Hepatocyte (in vitro differentiated cells): Measurements from ENCODE around the gene PDE4B. TPM values are rescaled to one million over a fixed set of nuclear protein-coding genes. Genes with fewer than 3 reads are reported as not detected.
"Not testable (repeated sequence)": the region's sequence is repeated elsewhere in the genome, so short reads cannot be mapped to it uniquely, and the experiment has no call there.

Source experiments
- DNase-seq: peaks from one replicate; pipeline ENCODE4 v3.0.0-alpha.2; 2016; ENCODE audit warnings: low spot score
- H2AFZ ChIP-seq: fragments of 200-600 bp; sonication (generic); 2 replicates; pipeline ENCODE4 v1.6.0; 2016; ENCODE audit warnings: antibody characterized with exemption, mild to moderate bottlenecking
- H3K27ac ChIP-seq: fragments of 200-600 bp; sonication (generic); 2 replicates; pipeline ENCODE4 v1.5.1; 2016; ENCODE audit warnings: mild to moderate bottlenecking
- H3K27me3 ChIP-seq: fragments of 200-600 bp; sonication (generic); 2 replicates; pipeline ENCODE4 v1.6.1; 2016
- H3K36me3 ChIP-seq: fragments of 200-600 bp; sonication (generic); replicated peaks from 2 replicates; pipeline ENCODE4 v1.5.1; 2016; ENCODE audit warnings: low read depth; ENCODE audit not compliant: insufficient read depth
- H3K4me1 ChIP-seq: fragments of 200-600 bp; sonication (generic); 2 replicates; pipeline ENCODE4 v1.5.1; 2016; ENCODE audit warnings: mild to moderate bottlenecking, moderate library complexity; ENCODE audit not compliant: insufficient read depth
- H3K4me2 ChIP-seq: fragments of 200-600 bp; sonication (generic); 2 replicates; pipeline ENCODE4 v1.6.0; 2016
- H3K4me3 ChIP-seq: fragments of 200-600 bp; sonication (generic); 2 replicates; pipeline ENCODE4 v1.5.1; 2016; ENCODE audit warnings: mild to moderate bottlenecking
- H3K79me2 ChIP-seq: fragments of 200-600 bp; sonication (generic); 2 replicates; pipeline ENCODE4 v1.6.0; 2017; ENCODE audit warnings: mild to moderate bottlenecking
- H3K9me2 ChIP-seq: fragments of 200-600 bp; sonication (generic); replicated peaks from 2 replicates; pipeline ENCODE4 v1.6.0; 2017; ENCODE audit warnings: mild to moderate bottlenecking; ENCODE audit not compliant: insufficient read depth
- H3K9me3 ChIP-seq: fragments of 200-600 bp; sonication (generic); 2 replicates; pipeline ENCODE4 v1.5.1; 2016; ENCODE audit warnings: low read depth, mild to moderate bottlenecking
- H4K20me1 ChIP-seq: fragments of 200-600 bp; sonication (generic); 2 replicates; pipeline ENCODE4 v1.6.0; 2016; ENCODE audit warnings: mild to moderate bottlenecking; ENCODE audit not compliant: insufficient read depth, poor library complexity, severe bottlenecking
- CTCF ChIP-seq: fragments of 200-600 bp; sonication (generic); IDR thresholded peaks from 2 replicates; pipeline ENCODE4 v1.5.1; 2016; ENCODE audit warnings: antibody characterized with exemption, mild to moderate bottlenecking; ENCODE audit not compliant: poor library complexity
- EZH2 ChIP-seq: fragments of 200-600 bp; sonication (generic); IDR thresholded peaks from 2 replicates; pipeline ENCODE4 v1.6.1; 2016; ENCODE audit warnings: antibody characterized with exemption, mild to moderate bottlenecking, borderline replicate concordance
- EZH2phosphoT487 ChIP-seq: fragments of 200-600 bp; sonication (generic); IDR thresholded peaks from one replicate; pipeline ENCODE4 v1.6.1; 2018; ENCODE audit warnings: antibody characterized with exemption, mild to moderate bottlenecking, low read depth, moderate library complexity; ENCODE audit not compliant: unreplicated experiment, severe bottlenecking
- WGBS: methylation state at CpG from one replicate; pipeline ENCODE4 v1.1.6; 2016; ENCODE audit warnings: low lambda C conversion rate; ENCODE audit errors: missing lambda C conversion rate; 5-methylcytosine and 5-hydroxymethylcytosine counted together
- polyA plus RNA-seq: library from polyadenylated mRNA; unstranded; fragments of >200 nt; fragmentation: Nextera tagmentation; extraction: Ambion mirVana; gene quantifications from 2 replicates; pipeline ENCODE4 v1.2.1, GENCODE V29; 2016
- total RNA-seq: library from RNA; depleted of rRNA; stranded (reverse); fragments of >200 nt; gene quantifications from 2 replicates; pipeline ENCODE4 v1.2.3, GENCODE V29; 2014

PDE4B gene
- total and polyA plus RNA-seq, 2 experiments from 2014 or later, result 1.8 to 3.4 TPM

GRCh38 chr1:66402194-66402593 lies 609.5 kb downstream of the PDE4B start:
- Histone ChIP-seq H3K4me1 (no peaks in the 10 kb centered on the region), H3K36me3 (no peaks in the 10 kb centered on the region), H3K4me2 (no peak overlapping the region), H4K20me1 (no peaks in the 10 kb centered on the region), H2AFZ (no peak overlapping the region), H3K27me3 (no peaks in the 10 kb centered on the region), H3K79me2 (no peaks in the 10 kb centered on the region), H3K9me2 (no peaks in the 10 kb centered on the region), H3K27ac (no peak overlapping the region), H3K9me3 (no peaks in the 10 kb centered on the region), H3K4me3 (no peak overlapping the region)
- no peak for TF ChIP-seq EZH2phosphoT487
- TF ChIP-seq EZH2, result no peak
- WGBS, result 88% methylated on average over 1 of the region's 1 CpG
- DNase-seq, result no peak

GRCh38 chr1:66403007-66403731 lies 610.5 kb downstream of the PDE4B start:
- Histone ChIP-seq H3K4me2 (no peak overlapping the region), H4K20me1 (no peaks in the 10 kb centered on the region), H3K36me3 (no peaks in the 10 kb centered on the region), H3K9me3 (no peaks in the 10 kb centered on the region), H3K79me2 (no peaks in the 10 kb centered on the region), H3K4me3 (no peak overlapping the region), H3K9me2 (no peaks in the 10 kb centered on the region), H3K27me3 (no peaks in the 10 kb centered on the region), H2AFZ (no peak overlapping the region), H3K4me1 (no peaks in the 10 kb centered on the region), H3K27ac (no peak overlapping the region)
- no peak for DNase-seq
- TF ChIP-seq EZH2phosphoT487 (no peak), EZH2 (no peak), CTCF (no peak)
- WGBS, result 74% methylated on average over 5 of the region's 5 CpGs

- Histone ChIP-seq H3K4me3 (no peak overlapping the region), H3K9me3 (no peaks in the 10 kb centered on the region), H3K4me2 (no peak overlapping the region), H4K20me1 (no peaks in the 10 kb centered on the region), H3K27ac (no peak overlapping the region), H3K9me2 (no peaks in the 10 kb centered on the region), H3K27me3 (no peaks in the 10 kb centered on the region), H2AFZ (no peak overlapping the region), H3K36me3 (no peaks in the 10 kb centered on the region), H3K4me1 (no peaks in the 10 kb centered on the region), H3K79me2 (no peaks in the 10 kb centered on the region)
- TF ChIP-seq EZH2, result no peak
- DNase-seq, result no peak
- WGBS, result 81% methylated on average over 4 of the region's 4 CpGs
Observed at GRCh38 chr1:66405061-66405460, 612.4 kb downstream of the PDE4B start.

- not testable (repeated sequence) for H2AFZ ChIP-seq, H3K9me3 ChIP-seq, H3K79me2 ChIP-seq, H3K4me1 ChIP-seq, H4K20me1 ChIP-seq, H3K36me3 ChIP-seq, H3K9me2 ChIP-seq, DNase-seq, H3K4me2 ChIP-seq, H3K27ac ChIP-seq, H3K27me3 ChIP-seq, H3K4me3 ChIP-seq
- 100% methylated on average over 1 of the region's 1 CpG for WGBS
Observed at GRCh38 chr1:66411449-66411848, 618.8 kb downstream of the PDE4B start.

GRCh38 chr1:66412704-66413103 lies 620.0 kb downstream of the PDE4B start:
- TF ChIP-seq EZH2phosphoT487 (no peak), CTCF (no peak), EZH2 (no peak)

More at GRCh38 chr1:66412704-66413103, 620.0 kb downstream of the PDE4B start:
- H2AFZ ChIP-seq, result no peak overlapping the region
- no peaks in the 10 kb centered on the region for H3K79me2 ChIP-seq
- peaks cover 5% of the 10 kb centered on the region for H3K4me1 ChIP-seq
- no peaks in the 10 kb centered on the region for H3K27me3 ChIP-seq
- no peak for DNase-seq
- H3K27ac ChIP-seq, result no peak overlapping the region
- H3K36me3 ChIP-seq, result no peaks in the 10 kb centered on the region
- no peaks in the 10 kb centered on the region for H3K9me3 ChIP-seq
- no peaks in the 10 kb centered on the region for H3K9me2 ChIP-seq
- no peaks in the 10 kb centered on the region for H4K20me1 ChIP-seq
- H3K4me3 ChIP-seq, result no peak overlapping the region
- no peak overlapping the region for H3K4me2 ChIP-seq
